Measurements from ENCODE around the gene PACS1.

DNA sequence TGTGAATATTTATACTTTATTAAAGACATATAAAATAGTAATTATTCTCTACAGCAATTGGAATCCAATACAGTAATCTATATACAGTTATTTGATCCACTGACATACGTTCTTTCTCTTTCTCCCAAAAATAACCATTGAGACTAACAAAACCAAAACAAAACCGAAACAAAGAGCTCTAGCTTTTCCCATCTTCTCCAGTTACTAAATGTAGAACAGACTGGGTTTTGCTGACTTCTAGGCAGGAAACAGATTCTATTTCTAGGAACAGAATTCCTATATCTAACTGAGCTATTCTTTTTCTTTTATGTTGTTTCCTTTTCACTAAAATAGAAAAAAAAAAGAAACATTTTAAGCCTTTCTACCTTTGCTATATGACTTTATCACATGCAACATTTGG, 80.1 kb downstream of the PACS1 start:
- TF ChIP-seq CTCF (IDR thresholded peaks at IDR 0.05): no peak
- TF ChIP-seq POLR2A (IDR thresholded peaks at IDR 0.05): no peak
- TF ChIP-seq EP300 (IDR thresholded peaks at IDR 0.05): no peak
- no peak for TF ChIP-seq POLR2AphosphoS5 (IDR thresholded peaks at IDR 0.05)

Data from stomach (tissue), 4 donors.